GM12892 (cell line): ENCODE data around the gene UCP1.

Experiments used
- POLR2A ChIP-seq: IDR thresholded peaks from 2 replicates; pipeline ENCODE4 v1.6.1; 2011; ENCODE audit warnings: low read depth, low read length, control low read depth
- POLR2AphosphoS5 ChIP-seq: IDR thresholded peaks from 2 replicates; pipeline ENCODE4 v1.6.1; 2011; ENCODE audit warnings: low read depth, low read length, control low read depth
- TAF1 ChIP-seq: IDR thresholded peaks from 2 replicates; pipeline ENCODE4 v1.6.1; 2011; ENCODE audit warnings: low read depth, mild to moderate bottlenecking, control low read depth, low read length, borderline replicate concordance

DNA sequence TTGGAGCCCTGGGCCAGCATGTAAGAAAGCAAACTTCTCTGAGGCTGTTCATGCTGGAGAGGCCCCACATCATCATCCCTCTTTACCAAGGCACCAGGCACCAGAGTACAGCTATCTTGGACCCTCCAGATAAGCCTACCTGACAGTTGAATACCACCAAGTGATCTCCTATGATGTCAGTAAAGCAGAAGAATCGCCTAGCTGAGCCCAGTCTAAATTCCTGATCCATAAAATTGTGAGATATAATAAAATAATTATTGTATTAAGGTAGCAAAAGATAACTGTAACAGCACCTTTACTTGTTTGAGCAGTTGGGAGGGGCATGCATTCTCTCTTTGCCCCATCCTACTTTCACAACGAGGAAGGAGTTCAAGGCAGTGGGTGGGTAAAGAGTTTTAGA, 2.9 kb upstream of the UCP1 start:
- TF ChIP-seq POLR2A, result no peak
- TF ChIP-seq POLR2AphosphoS5, result no peak
- no peak for TF ChIP-seq TAF1
